H1 (cell line): Measurements from ENCODE around the gene CACNG1. TPM values are rescaled to one million over a fixed set of nuclear protein-coding genes. Genes with fewer than 3 reads are reported as not detected.

ENCODE experiments used
- CTCF ChIA-PET: fragments of 300-600 bp; sonication (Branson Sonifier 250); formaldehyde crosslinking; loops from one replicate; lab custom pipeline; 2021; ENCODE audit not compliant: partially characterized antibody; lab: Charles Lee
- POLR2A ChIA-PET: fragments of 300-600 bp; sonication (Branson Sonifier 250); formaldehyde crosslinking; loops from one replicate; lab custom pipeline; 2021; ENCODE audit warnings: inconsistent platforms; ENCODE audit not compliant: partially characterized antibody; lab: Charles Lee
- DNase-seq, 2 experiments: peaks; one replicate each; pipeline versions ENCODE4 v3.0.0 to v3.0.0-alpha.2; 2010 to 2022; ENCODE audit warnings: low spot score in 2 of 2, low read depth in 1 of 2, mixed read lengths in 1 of 2
- FAIRE-seq: peaks from 2 replicates; lab custom pipeline; 2011; peaks lifted over from hg19 to GRCh38; lab: Jason Lieb, UNC
- H2AFZ ChIP-seq: 2 replicates; pipeline ENCODE4 v1.8.1; 2012; ENCODE audit warnings: low read length, inconsistent platforms
- H2AK5ac ChIP-seq: 2 replicates; pipeline ENCODE4 v1.6.1; 2013; ENCODE audit warnings: low read depth, low read length
- H2BK120ac ChIP-seq: replicated peaks from 2 replicates; pipeline ENCODE3; 2013; ENCODE audit warnings: low read depth, low read length, inconsistent platforms
- H2BK12ac ChIP-seq: 2 replicates; pipeline ENCODE4 v1.6.1; 2013; ENCODE audit warnings: low read depth, low read length
- H2BK15ac ChIP-seq: 2 replicates; pipeline ENCODE4 v1.6.1; 2013; ENCODE audit warnings: low read length
- H2BK20ac ChIP-seq: 2 replicates; pipeline ENCODE4 v1.6.1; 2013; ENCODE audit warnings: low read length
- H2BK5ac ChIP-seq: 2 replicates; pipeline ENCODE4 v1.6.1; 2013; ENCODE audit warnings: low read depth, low read length
- H3K14ac ChIP-seq: 2 replicates; pipeline ENCODE4 v1.6.1; 2013; ENCODE audit warnings: inconsistent platforms; ENCODE audit not compliant: insufficient read length
- H3K18ac ChIP-seq: 2 replicates; pipeline ENCODE4 v1.6.1; 2013; ENCODE audit warnings: low read length; ENCODE audit errors: extremely low read depth
- H3K23ac ChIP-seq: 2 replicates; pipeline ENCODE4 v1.6.1; 2013; ENCODE audit warnings: inconsistent platforms; ENCODE audit not compliant: insufficient read length
- H3K23me2 ChIP-seq: 2 replicates; pipeline ENCODE4 v1.6.1; 2013; ENCODE audit warnings: low read depth, low read length
- H3K27ac ChIP-seq: 2 replicates; pipeline ENCODE4 v1.6.1; 2011; ENCODE audit warnings: low read depth, low read length, inconsistent platforms
- H3K27me3 ChIP-seq, 4 experiments: replicated peaks in 1 of 4; 1 replicate in 1 of 4; 2 replicates in 3 of 4; pipeline versions ENCODE4 v1.6.1 to v1.8.1; 2011 to 2013; ENCODE audit warnings: low read length in 3 of 4, mild to moderate bottlenecking in 3 of 4, inconsistent platforms in 2 of 4, mixed read lengths in 2 of 4, moderate library complexity in 1 of 4; ENCODE audit not compliant: control insufficient read depth in 3 of 4, insufficient read depth in 3 of 4; ENCODE audit errors: extremely low read depth in 1 of 4
- H3K36me3 ChIP-seq, 4 experiments: 2 replicates each; pipeline versions ENCODE4 v1.6.1 to v1.8.1; 2011 to 2013; ENCODE audit warnings: mild to moderate bottlenecking in 4 of 4, low read length in 3 of 4, moderate library complexity in 2 of 4, control low read depth in 1 of 4, inconsistent platforms in 1 of 4; ENCODE audit not compliant: insufficient read depth in 4 of 4, control insufficient read depth in 2 of 4
- H3K4ac ChIP-seq: replicated peaks from 2 replicates; pipeline ENCODE3; 2013; ENCODE audit warnings: low read length, low read depth, mixed read lengths, inconsistent platforms; ENCODE audit not compliant: insufficient read length
- H3K4me1 ChIP-seq, 4 experiments: replicated peaks in 1 of 4; 1 replicate in 1 of 4; 2 replicates in 3 of 4; pipeline versions ENCODE4 v1.6.1 to v1.8.1; 2011 to 2013; ENCODE audit warnings: low read length in 3 of 4, inconsistent platforms in 2 of 4, mixed read lengths in 1 of 4; ENCODE audit not compliant: insufficient read depth in 4 of 4, control insufficient read depth in 3 of 4
- H3K4me2 ChIP-seq, 2 experiments: 2 replicates each; pipeline versions ENCODE4 v1.6.1 to v1.8.1; 2011 to 2013; ENCODE audit warnings: low read depth in 2 of 2, low read length in 2 of 2, control low read depth in 1 of 2, inconsistent platforms in 1 of 2, mild to moderate bottlenecking in 1 of 2; ENCODE audit not compliant: insufficient read depth in 1 of 2
- H3K4me3 ChIP-seq, 4 experiments: fragments of 200-600, 300-600 bp in 1 of 4; sonication (generic), shearing (Covaris generic), sonication (Bioruptor Twin) in 1 of 4; 2 replicates each; pipeline versions ENCODE4 v1.5.1 to v1.8.1; 2011 to 2016; ENCODE audit warnings: low read length in 4 of 4, low read depth in 3 of 4, control low read depth in 2 of 4, inconsistent platforms in 2 of 4, mild to moderate bottlenecking in 2 of 4, mixed read lengths in 1 of 4, moderate library complexity in 1 of 4; ENCODE audit not compliant: insufficient read depth in 2 of 4; ENCODE audit errors: extremely low read depth in 1 of 4
- H3K56ac ChIP-seq: replicated peaks from 2 replicates; pipeline ENCODE3; 2013; ENCODE audit warnings: low read depth, mild to moderate bottlenecking, mixed read lengths, low read length, inconsistent platforms; ENCODE audit not compliant: insufficient read length
- H3K79me1 ChIP-seq: 2 replicates; pipeline ENCODE4 v1.6.1; 2013; ENCODE audit warnings: low read depth, low read length, control low read depth
- H3K79me2 ChIP-seq, 2 experiments: 2 replicates each; pipeline versions ENCODE4 v1.6.1 to v1.8.1; 2012 to 2013; ENCODE audit warnings: low read length in 2 of 2, mild to moderate bottlenecking in 2 of 2, inconsistent platforms in 1 of 2; ENCODE audit not compliant: insufficient read depth in 2 of 2, control insufficient read depth in 1 of 2
- H3K9ac ChIP-seq, 4 experiments: replicated peaks in 1 of 4; 1 replicate in 1 of 4; 2 replicates in 3 of 4; pipeline versions ENCODE4 v1.6.1 to v1.8.1; 2011 to 2013; ENCODE audit warnings: low read depth in 3 of 4, low read length in 3 of 4, control low read depth in 2 of 4, mild to moderate bottlenecking in 2 of 4, moderate library complexity in 2 of 4, inconsistent platforms in 1 of 4; ENCODE audit errors: extremely low read depth in 1 of 4
- H3K9me3 ChIP-seq, 2 experiments: 2 replicates each; pipeline versions ENCODE4 v1.6.1 to v1.8.1; 2012 to 2013; ENCODE audit warnings: mild to moderate bottlenecking in 2 of 2, moderate library complexity in 2 of 2, control low read depth in 1 of 2, inconsistent platforms in 1 of 2, low read depth in 1 of 2, low read length in 1 of 2, mixed read lengths in 1 of 2; ENCODE audit not compliant: insufficient read depth in 2 of 2
- H4K20me1 ChIP-seq, 2 experiments: replicated peaks in 1 of 2; 2 replicates each; pipeline versions ENCODE3 to v1.8.1; 2011 to 2013; ENCODE audit warnings: inconsistent platforms in 2 of 2, low read length in 2 of 2, mild to moderate bottlenecking in 1 of 2; ENCODE audit not compliant: insufficient read depth in 2 of 2, control insufficient read depth in 1 of 2
- H4K5ac ChIP-seq: 2 replicates; pipeline ENCODE4 v1.6.1; 2013; ENCODE audit warnings: low read length, low read depth, mixed read lengths, inconsistent platforms; ENCODE audit not compliant: insufficient read length
- H4K8ac ChIP-seq: 2 replicates; pipeline ENCODE4 v1.8.0; 2013; ENCODE audit warnings: mild to moderate bottlenecking, moderate library complexity, low read length, inconsistent platforms; ENCODE audit not compliant: insufficient read depth; ENCODE audit errors: extremely low read depth
- H4K91ac ChIP-seq: replicated peaks from 2 replicates; pipeline ENCODE3; 2013; ENCODE audit warnings: low read length, mixed read lengths, inconsistent platforms; ENCODE audit not compliant: insufficient read length
- EZH2 ChIP-seq: fragments of 200-600 bp; sonication (generic); IDR thresholded peaks from 2 replicates; pipeline ENCODE4 v1.7.1; 2012; ENCODE audit warnings: low read depth, mild to moderate bottlenecking, moderate library complexity, low read length, inconsistent platforms; ENCODE audit not compliant: severe bottlenecking
- HDAC2 ChIP-seq, 2 experiments: fragments of 300-600 bp in 1 of 2; sonication (generic) in 1 of 2; IDR thresholded peaks; 2 replicates each; pipeline ENCODE4 v1.6.1; 2011 to 2012; ENCODE audit warnings: low read depth in 2 of 2, low read length in 2 of 2, mild to moderate bottlenecking in 2 of 2, moderate library complexity in 2 of 2, borderline replicate concordance in 1 of 2, inconsistent platforms in 1 of 2
- MAFK ChIP-seq: IDR thresholded peaks from 2 replicates; pipeline ENCODE4 v1.6.1; 2012; ENCODE audit warnings: low read depth, mild to moderate bottlenecking, improper control_type of control experiment, low read length
- NRF1 ChIP-seq: IDR thresholded peaks from 2 replicates; pipeline ENCODE4 v1.6.1; 2011; ENCODE audit warnings: mild to moderate bottlenecking, low read depth, low read length, improper control_type of control experiment
- POLR2A ChIP-seq, 2 experiments: IDR thresholded peaks; 1 replicate in 1 of 2; 2 replicates in 1 of 2; pipeline ENCODE4 v1.6.1; 2011; ENCODE audit warnings: low read depth in 2 of 2, low read length in 2 of 2, mild to moderate bottlenecking in 2 of 2; ENCODE audit errors: control extremely low read depth in 1 of 2
- POU5F1 ChIP-seq: IDR thresholded peaks from 2 replicates; pipeline ENCODE4 v1.6.1; 2011; ENCODE audit warnings: low read depth, mild to moderate bottlenecking, low read length, moderate library complexity
- RXRA ChIP-seq: IDR thresholded peaks from 2 replicates; pipeline ENCODE4 v1.6.1; 2011; ENCODE audit warnings: low read depth, mild to moderate bottlenecking, low read length, moderate library complexity; ENCODE audit not compliant: insufficient read depth
- SRF ChIP-seq: IDR thresholded peaks from 2 replicates; pipeline ENCODE4 v1.6.1; 2011; ENCODE audit warnings: mild to moderate bottlenecking, low read depth, low read length, moderate library complexity
- SUZ12 ChIP-seq: fragments of 200-600 bp; sonication (generic); IDR thresholded peaks from 2 replicates; pipeline ENCODE4 v1.6.1; 2012; ENCODE audit warnings: mild to moderate bottlenecking, inconsistent platforms, low read length, moderate library complexity, mixed read lengths
- TCF12 ChIP-seq: IDR thresholded peaks from 2 replicates; pipeline ENCODE4 v1.6.1; 2011; ENCODE audit warnings: low read depth, mild to moderate bottlenecking, low read length
- whole genome bisulfite sequencing, 2 experiments: shearing (Covaris generic) in 1 of 2; methylation state at CpG; one replicate each; pipeline versions ENCODE4 v1.1.6 to v1.1.7; 2013 to 2015; ENCODE audit warnings: low lambda C conversion rate in 2 of 2, mixed read lengths in 2 of 2, inconsistent platforms in 1 of 2, low coverage in 1 of 2, missing lambda C conversion rate in 1 of 2; ENCODE audit not compliant: insufficient replicate concordance in 2 of 2, insufficient coverage in 1 of 2, insufficient read length in 1 of 2; ENCODE audit errors: extremely low coverage in 1 of 2, missing lambda C conversion rate in 1 of 2; 5-methylcytosine and 5-hydroxymethylcytosine counted together
- polyA plus RNA-seq, 7 experiments: library from polyadenylated mRNA; depleted of rRNA in 3 of 7; stranded (reverse) in 5 of 7; unstranded in 2 of 7; fragments of >200 nt in 5 of 7; fragments of 200-250 nt in 2 of 7; gene quantifications; 1 replicate in 5 of 7; 2 replicates in 1 of 7; 4 replicates in 1 of 7; pipeline versions ENCODE4 v1.2.1 to v1.2.3, GENCODE V29; 2011 to 2013; ENCODE audit warnings: missing spikeins in 2 of 7, mixed read lengths in 2 of 7
- total RNA-seq: library from RNA; stranded (reverse); fragmentation: NEBNext Ultra II Directional; extraction: Animal tissue kit (Norgen Biotek cat#: 25700); gene quantifications from 2 replicates; pipeline ENCODE4 v1.2.1, GENCODE V29; 2021
- TF ChIP-seq, protein P1 (sequence below): IDR thresholded peaks from 2 replicates; pipeline ENCODE4 v1.6.1; 2012; ENCODE audit warnings: low read length, inconsistent platforms

The CACNG1 gene
- total and polyA plus RNA-seq, 2 of the 8 experiments (the other 6 are each of a cell fraction or from before 2014, with no cell fraction given) = not detected

DNA sequence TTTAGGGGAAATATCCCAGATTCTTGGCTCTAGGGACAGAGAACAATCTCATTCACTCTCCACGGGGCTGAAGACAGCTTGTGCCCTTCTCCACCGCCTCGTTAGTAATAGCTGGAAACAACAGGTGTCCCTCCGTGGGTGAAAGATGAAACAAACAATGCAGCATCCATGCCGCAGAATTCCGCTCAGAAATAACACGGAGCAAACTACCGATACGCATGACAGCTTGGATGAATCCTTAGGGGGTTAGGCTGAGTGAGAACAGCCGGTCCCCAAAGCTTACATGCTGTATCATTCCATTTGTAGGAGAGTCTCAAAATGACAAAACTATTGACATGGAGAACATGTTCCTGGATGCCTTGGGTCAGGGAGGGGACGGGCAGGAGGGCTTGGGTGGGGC, 29.4 kb upstream of the CACNG1 start:
- CTCF ChIA-PET = interaction anchor here (0.6 to 3.5 kb wide), 10 partner anchors 10 to 174 kb away, joined by 3 to 28 read pairs (median 4); no protein-coding TSS in a partner anchor

More for the DNA sequence above, 29.4 kb upstream of the CACNG1 start:
- no peaks in the 10 kb centered on the region for H4K20me1 ChIP-seq
- no peak overlapping the region for H3K18ac ChIP-seq
- no peak overlapping the region for H2BK15ac ChIP-seq
- no peak overlapping the region for H2BK5ac ChIP-seq
- no peak overlapping the region for H3K27ac ChIP-seq
- no peak overlapping the region for H2AK5ac ChIP-seq
- WGBS, 2 experiments = 93% methylated on average over 11 of the region's 11 CpGs; no CpG with 5 or more reads in 1 of the 2 experiments
- no peaks in the 10 kb centered on the region for H3K79me2 ChIP-seq
- H3K4me3 ChIP-seq = no peak overlapping the region
- H3K9me3 ChIP-seq = no peaks in the 10 kb centered on the region
- no peak overlapping the region for H2BK20ac ChIP-seq
- H3K23ac ChIP-seq = no peak overlapping the region
- H2AFZ ChIP-seq = no peak overlapping the region
- H3K4ac ChIP-seq = no peak overlapping the region
- no peak overlapping the region for H3K4me2 ChIP-seq
- no peak overlapping the region for H4K5ac ChIP-seq
- TF ChIP-seq POU5F1 = no peak
- TF ChIP-seq RXRA = no peak
- no peak for TF ChIP-seq EZH2
- no peak for TF ChIP-seq HDAC2 (IDR thresholded peaks at IDR 0.05; ENCODE audit: borderline replicate concordance in 1 of 2, low read depth in 2 of 2, low read length in 2 of 2)
- no peak for TF ChIP-seq TCF12
- no peak for TF ChIP-seq POLR2A (IDR thresholded peaks at IDR 0.05; ENCODE audit: control extremely low read depth in 1 of 2, low read depth in 2 of 2, low read length in 2 of 2)
- no peak for TF ChIP-seq MAFK
- TF ChIP-seq, protein P1, sequence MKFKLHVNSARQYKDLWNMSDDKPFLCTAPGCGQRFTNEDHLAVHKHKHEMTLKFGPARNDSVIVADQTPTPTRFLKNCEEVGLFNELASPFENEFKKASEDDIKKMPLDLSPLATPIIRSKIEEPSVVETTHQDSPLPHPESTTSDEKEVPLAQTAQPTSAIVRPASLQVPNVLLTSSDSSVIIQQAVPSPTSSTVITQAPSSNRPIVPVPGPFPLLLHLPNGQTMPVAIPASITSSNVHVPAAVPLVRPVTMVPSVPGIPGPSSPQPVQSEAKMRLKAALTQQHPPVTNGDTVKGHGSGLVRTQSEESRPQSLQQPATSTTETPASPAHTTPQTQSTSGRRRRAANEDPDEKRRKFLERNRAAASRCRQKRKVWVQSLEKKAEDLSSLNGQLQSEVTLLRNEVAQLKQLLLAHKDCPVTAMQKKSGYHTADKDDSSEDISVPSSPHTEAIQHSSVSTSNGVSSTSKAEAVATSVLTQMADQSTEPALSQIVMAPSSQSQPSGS = no peak
- TF ChIP-seq SUZ12 = no peak
- no peak for TF ChIP-seq SRF
- TF ChIP-seq NRF1 = no peak
- POLR2A ChIA-PET = no interaction called here
- H2BK12ac ChIP-seq = no peak overlapping the region
- H3K36me3 ChIP-seq = no peaks in the 10 kb centered on the region
- H3K4me1 ChIP-seq = no peaks in the 10 kb centered on the region; a peak in 1 of 7 replicates
- H3K9ac ChIP-seq = no peak overlapping the region
- H3K23me2 ChIP-seq = no peaks in the 10 kb centered on the region
- H3K56ac ChIP-seq = no peak overlapping the region
- no peak overlapping the region for H4K91ac ChIP-seq
- DNase-seq = no peak
- H4K8ac ChIP-seq = no peak overlapping the region
- no peak for FAIRE-seq
- H3K27me3 ChIP-seq = no peaks in the 10 kb centered on the region
- H2BK120ac ChIP-seq = no peak overlapping the region
- H3K14ac ChIP-seq = no peak overlapping the region
- H3K79me1 ChIP-seq = no peaks in the 10 kb centered on the region
